ENCODE measurements around the gene TMEM121B.

TMEM121B gene

DNA sequence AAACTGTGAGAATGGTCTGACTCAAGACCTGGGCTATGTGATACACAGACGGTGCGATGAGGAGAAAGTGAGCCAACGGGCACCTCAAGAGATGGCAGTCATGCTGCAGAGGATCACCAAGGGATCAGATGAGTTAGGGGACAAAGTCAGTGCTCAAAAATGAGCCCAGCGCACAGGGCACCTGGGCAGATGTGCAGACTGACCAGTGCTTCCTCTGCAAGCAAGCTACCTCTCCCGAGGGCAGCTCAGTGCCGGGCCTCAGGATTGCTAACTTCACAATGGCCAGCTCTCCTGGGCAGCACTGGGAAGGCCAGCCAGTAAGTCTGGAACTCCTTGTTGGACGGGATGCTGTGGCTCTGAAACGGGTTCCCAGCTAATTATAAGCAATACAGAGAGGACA, 22.7 kb upstream of the TMEM121B start:
- Histone ChIP-seq H4K20me1 (ENCODE audit: insufficient read depth, low read length) (no peaks in the 10 kb centered on the region), H3K79me2 (ENCODE audit: insufficient read depth, low read length) (no peaks in the 10 kb centered on the region), H3K9me2 (ENCODE audit: low read depth, low read length) (no peaks in the 10 kb centered on the region), H3K4me2 (ENCODE audit: low read length) (no peak overlapping the region), H3K27me3 (ENCODE audit: insufficient read depth, low read length) (no peaks in the 10 kb centered on the region), H3K4me3 (ENCODE audit: low read depth, low read length, poor library complexity, severe bottlenecking) (no peak overlapping the region), H2AFZ (ENCODE audit: low read length) (no peak overlapping the region), H3K9me3 (ENCODE audit: low read length) (no peaks in the 10 kb centered on the region), H3K9ac (ENCODE audit: low read length) (no peak overlapping the region), H3K36me3 (ENCODE audit: insufficient read depth, low read length) (peaks cover 53% of the 10 kb centered on the region), H3K27ac (ENCODE audit: low read depth, low read length, poor library complexity, severe bottlenecking) (no peak overlapping the region), H3F3A (ENCODE audit: insufficient read depth, low read length) (no peaks in the 10 kb centered on the region), H3K4me1 (ENCODE audit: insufficient read depth, low read length, severe bottlenecking) (no peaks in the 10 kb centered on the region)
- TF ChIP-seq EZH2 (IDR thresholded peaks at IDR 0.05; ENCODE audit: borderline replicate concordance, low read length) = no peak
- TF ChIP-seq, protein P1, sequence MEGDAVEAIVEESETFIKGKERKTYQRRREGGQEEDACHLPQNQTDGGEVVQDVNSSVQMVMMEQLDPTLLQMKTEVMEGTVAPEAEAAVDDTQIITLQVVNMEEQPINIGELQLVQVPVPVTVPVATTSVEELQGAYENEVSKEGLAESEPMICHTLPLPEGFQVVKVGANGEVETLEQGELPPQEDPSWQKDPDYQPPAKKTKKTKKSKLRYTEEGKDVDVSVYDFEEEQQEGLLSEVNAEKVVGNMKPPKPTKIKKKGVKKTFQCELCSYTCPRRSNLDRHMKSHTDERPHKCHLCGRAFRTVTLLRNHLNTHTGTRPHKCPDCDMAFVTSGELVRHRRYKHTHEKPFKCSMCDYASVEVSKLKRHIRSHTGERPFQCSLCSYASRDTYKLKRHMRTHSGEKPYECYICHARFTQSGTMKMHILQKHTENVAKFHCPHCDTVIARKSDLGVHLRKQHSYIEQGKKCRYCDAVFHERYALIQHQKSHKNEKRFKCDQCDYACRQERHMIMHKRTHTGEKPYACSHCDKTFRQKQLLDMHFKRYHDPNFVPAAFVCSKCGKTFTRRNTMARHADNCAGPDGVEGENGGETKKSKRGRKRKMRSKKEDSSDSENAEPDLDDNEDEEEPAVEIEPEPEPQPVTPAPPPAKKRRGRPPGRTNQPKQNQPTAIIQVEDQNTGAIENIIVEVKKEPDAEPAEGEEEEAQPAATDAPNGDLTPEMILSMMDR (IDR thresholded peaks at IDR 0.05; ENCODE audit: low read length) = no peak

DNA sequence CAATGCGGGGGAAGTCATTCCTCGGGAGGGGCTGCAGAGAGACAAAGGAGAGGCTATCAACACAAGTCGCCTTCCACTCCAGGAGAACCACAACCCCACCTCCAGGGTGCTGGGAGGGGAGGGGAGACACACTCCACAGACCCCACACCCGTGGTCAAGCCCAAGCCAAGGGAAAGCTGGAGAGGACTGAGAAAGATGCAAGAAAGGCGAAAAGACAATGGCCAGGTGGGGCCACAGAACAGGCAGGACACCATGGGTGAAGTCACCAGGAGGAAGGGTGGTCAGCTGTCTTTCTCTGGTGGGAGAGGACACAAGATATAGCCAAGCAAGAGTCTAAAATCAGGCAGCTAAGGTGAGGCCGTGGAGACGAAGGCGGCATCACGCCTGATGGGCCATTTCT, 21.9 kb upstream of the TMEM121B start:
- Histone ChIP-seq H3K4me2 (ENCODE audit: low read length) (no peak overlapping the region), H4K20me1 (ENCODE audit: insufficient read depth, low read length) (no peaks in the 10 kb centered on the region), H3K9me3 (ENCODE audit: low read length) (no peaks in the 10 kb centered on the region), H3F3A (ENCODE audit: insufficient read depth, low read length) (no peaks in the 10 kb centered on the region), H3K27me3 (ENCODE audit: insufficient read depth, low read length) (no peaks in the 10 kb centered on the region), H3K4me1 (ENCODE audit: insufficient read depth, low read length, severe bottlenecking) (no peaks in the 10 kb centered on the region), H3K9ac (ENCODE audit: low read length) (no peak overlapping the region), H3K36me3 (ENCODE audit: insufficient read depth, low read length) (peaks cover 50% of the 10 kb centered on the region; the same call in 1 of the 2 replicates), H3K27ac (ENCODE audit: low read depth, low read length, poor library complexity, severe bottlenecking) (no peak overlapping the region), H3K79me2 (ENCODE audit: insufficient read depth, low read length) (no peaks in the 10 kb centered on the region), H3K4me3 (ENCODE audit: low read depth, low read length, poor library complexity, severe bottlenecking) (no peak overlapping the region), H3K9me2 (ENCODE audit: low read depth, low read length) (no peaks in the 10 kb centered on the region), H2AFZ (ENCODE audit: low read length) (no peak overlapping the region)
- TF ChIP-seq EZH2 (IDR thresholded peaks at IDR 0.05; ENCODE audit: borderline replicate concordance, low read length) = no peak
- TF ChIP-seq, protein P1 (IDR thresholded peaks at IDR 0.05; ENCODE audit: low read length) = no peak

DNA sequence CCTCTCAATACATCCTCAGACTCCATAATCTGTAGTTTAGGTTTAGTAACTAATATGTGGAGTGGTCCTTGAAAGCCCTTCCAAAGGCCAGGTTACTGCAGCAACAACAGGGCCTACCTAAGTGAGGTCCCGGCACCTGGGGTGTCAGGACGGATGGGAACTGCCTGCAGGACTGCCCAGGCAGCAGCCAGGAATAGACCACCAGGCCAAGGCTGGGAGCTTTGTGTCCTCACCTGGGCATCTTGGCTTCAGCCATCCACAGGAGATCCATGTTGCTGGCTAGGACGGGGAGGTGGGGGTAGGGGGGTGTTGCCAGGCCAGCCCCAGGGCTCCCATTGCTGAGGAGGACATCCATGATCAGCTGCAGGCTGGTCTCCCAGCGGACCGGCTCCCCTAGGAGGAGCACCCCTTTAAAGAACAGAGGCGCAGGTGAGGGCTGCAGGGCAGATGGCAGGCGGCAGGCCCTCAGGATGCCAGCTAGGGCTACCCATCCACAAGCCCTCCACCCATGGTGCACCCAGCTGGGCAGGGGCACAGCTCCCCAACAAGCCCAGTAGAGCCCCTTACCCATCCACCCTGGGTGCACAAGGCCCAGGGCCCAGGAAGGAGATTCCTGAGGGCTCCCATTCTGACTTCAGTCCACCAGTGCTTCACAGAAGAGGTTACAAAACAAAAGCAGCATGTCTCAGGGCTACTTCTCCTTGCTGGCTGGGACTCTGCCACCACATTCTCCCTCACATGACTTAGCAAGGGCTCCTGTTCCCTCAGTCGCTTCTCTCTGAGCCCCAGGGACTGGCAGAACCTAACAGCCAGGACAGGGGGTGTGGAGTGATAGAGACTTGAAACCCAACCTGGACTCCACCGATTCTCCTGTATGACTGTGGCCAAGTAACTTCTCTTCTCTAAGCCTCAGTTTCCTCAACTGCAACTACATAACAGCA, 19.9 kb upstream of the TMEM121B start:
- H3K4me3 ChIP-seq (ENCODE audit: low read depth, low read length, poor library complexity, severe bottlenecking) = no peak overlapping the region
- H3K27ac ChIP-seq (ENCODE audit: low read depth, low read length, poor library complexity, severe bottlenecking) = no peak overlapping the region
- no peak overlapping the region for H3K9ac ChIP-seq (ENCODE audit: low read length)
- no peaks in the 10 kb centered on the region for H4K20me1 ChIP-seq (ENCODE audit: insufficient read depth, low read length)
- H3K4me2 ChIP-seq (ENCODE audit: low read length) = no peak overlapping the region
- H3K4me1 ChIP-seq (ENCODE audit: insufficient read depth, low read length, severe bottlenecking) = no peaks in the 10 kb centered on the region
- H3K9me3 ChIP-seq (ENCODE audit: low read length) = no peaks in the 10 kb centered on the region
- H3K9me2 ChIP-seq (ENCODE audit: low read depth, low read length) = no peaks in the 10 kb centered on the region
- no peak overlapping the region for H2AFZ ChIP-seq (ENCODE audit: low read length)
- peaks cover 48% of the 10 kb centered on the region; the same call in 1 of the 2 replicates for H3K36me3 ChIP-seq (ENCODE audit: insufficient read depth, low read length)
- no peaks in the 10 kb centered on the region for H3K79me2 ChIP-seq (ENCODE audit: insufficient read depth, low read length)
- H3K27me3 ChIP-seq (ENCODE audit: insufficient read depth, low read length) = no peaks in the 10 kb centered on the region
- TF ChIP-seq, protein P1 (IDR thresholded peaks at IDR 0.05; ENCODE audit: low read length) = no peak
- TF ChIP-seq EZH2 (IDR thresholded peaks at IDR 0.05; ENCODE audit: borderline replicate concordance, low read length) = no peak
- H3F3A ChIP-seq (ENCODE audit: insufficient read depth, low read length) = no peaks in the 10 kb centered on the region
